ENCODE data around the gene ITCH. TPM values are rescaled to one million over a fixed set of nuclear protein-coding genes. Genes with fewer than 3 reads are reported as not detected.
A peak's percentile ranks its signal among the peaks of the same experiment; 100 is the strongest.

ITCH gene
- total RNA-seq, 1 experiment from 2014 or later, result 63.9 TPM

- DNase-seq (ENCODE audit: low read depth, low spot score), result no peak
- ATAC-seq, result no peak
- TF ChIP-seq POLR2AphosphoS5 (IDR thresholded peaks at IDR 0.05; ENCODE audit: low read depth, low read length), result no peak
- TF ChIP-seq SIN3A (IDR thresholded peaks at IDR 0.05; ENCODE audit: borderline replicate concordance, insufficient read depth, low read depth, low read length), result no peak
- TF ChIP-seq REST (IDR thresholded peaks at IDR 0.05; ENCODE audit: insufficient read depth in 1 of 2, low read depth in 2 of 2, low read length in 1 of 2), result no peak
- no peak for TF ChIP-seq CTCF (IDR thresholded peaks at IDR 0.05)
- no peak for TF ChIP-seq TCF7L2 (IDR thresholded peaks at IDR 0.05; ENCODE audit: low read depth, low read length)
- intact Hi-C loops (cut with micrococcal nuclease; ENCODE audit: unreplicated experiment) (no loop called here), in situ Hi-C loops (cut with HindIII; ENCODE audit: low pct_unique_long_range_greater_than_20kb, low sequenced_read_pairs) (no loop called here)
- Histone ChIP-seq H3K4me3 (ENCODE audit: low read depth in 2 of 2, low read length in 2 of 2) (no peak overlapping the region), H3K27me3 (ENCODE audit: control insufficient read depth, insufficient read depth, low read length) (no peaks in the 10 kb centered on the region), H3K27ac (ENCODE audit: low read length) (peak overlapping the region; percentile 60; the same call in 1 of the 2 replicates), H3K4me1 (ENCODE audit: control insufficient read depth, insufficient read depth, low read length) (peaks cover 26% of the 10 kb centered on the region), H3K9me3 (ENCODE audit: control insufficient read depth, insufficient read depth, low read depth, low read length) (no peaks in the 10 kb centered on the region), H3K36me3 (ENCODE audit: control insufficient read depth, insufficient read depth, low read length) (peaks cover 4% of the 10 kb centered on the region; the same call in 1 of the 2 replicates)
- ChIA-PET CTCF (interaction anchor here (0.6 kb wide), 1 partner anchor 348 kb away, joined by 5 read pairs; no protein-coding TSS in a partner anchor), POLR2A (interaction anchor here (0.8 kb wide), 1 partner anchor 132 kb away, joined by 3 read pairs; no protein-coding TSS in a partner anchor)
- BruUV-seq (replicated peaks), result no TSS peak
Measured at GRCh38 chr20:34374209-34374760, 11.2 kb downstream of the ITCH start.

DNA sequence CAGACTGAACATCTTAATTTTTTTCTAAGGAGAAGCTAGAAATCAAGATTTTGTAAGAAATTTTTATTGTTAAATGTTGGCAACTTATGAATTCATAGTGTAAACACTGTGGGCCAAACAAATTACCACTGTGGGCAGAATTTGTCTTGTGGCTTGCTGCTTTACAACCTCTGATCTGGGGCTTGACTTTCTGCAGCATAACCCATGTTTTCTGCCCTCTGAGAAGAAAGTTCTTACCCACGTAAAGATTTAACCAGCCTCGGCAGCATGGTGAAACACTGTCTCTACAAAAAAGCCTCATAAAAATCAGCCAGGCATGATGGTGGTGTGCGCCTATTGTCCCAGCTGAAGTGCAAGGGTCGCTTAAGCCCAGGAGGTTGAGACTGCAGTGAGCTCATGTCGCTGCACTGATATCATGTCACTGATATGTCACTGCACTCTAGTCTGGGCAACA, 12.9 kb downstream of the ITCH start:
- Histone ChIP-seq H3K4me3 (ENCODE audit: low read depth in 2 of 2, low read length in 2 of 2) (no peak overlapping the region), H3K9me3 (ENCODE audit: control insufficient read depth, insufficient read depth, low read depth, low read length) (no peaks in the 10 kb centered on the region), H3K27ac (ENCODE audit: low read length) (peak overlapping the region; percentile 64), H3K36me3 (ENCODE audit: control insufficient read depth, insufficient read depth, low read length) (no peaks in the 10 kb centered on the region), H3K4me1 (ENCODE audit: control insufficient read depth, insufficient read depth, low read length) (peaks cover 26% of the 10 kb centered on the region), H3K27me3 (ENCODE audit: control insufficient read depth, insufficient read depth, low read length) (no peaks in the 10 kb centered on the region)
- in situ Hi-C loops (cut with HindIII; ENCODE audit: low pct_unique_long_range_greater_than_20kb, low sequenced_read_pairs) (no loop called here), intact Hi-C loops (cut with micrococcal nuclease; ENCODE audit: unreplicated experiment) (loop anchor here (5.0 kb wide), 1 partner anchor 64 kb away; no protein-coding TSS in a partner anchor)
- TF ChIP-seq POLR2AphosphoS5 (IDR thresholded peaks at IDR 0.05; ENCODE audit: low read depth, low read length) (no peak), TCF7L2 (IDR thresholded peaks at IDR 0.05; ENCODE audit: low read depth, low read length) (peak; percentile 60; the same call in 1 of the 2 replicates)
- ATAC-seq (peak; percentile 85), DNase-seq (ENCODE audit: low read depth, low spot score) (no peak)
- ChIA-PET CTCF (interaction anchor here (1.1 kb wide), 1 partner anchor 63 kb away, joined by 6 read pairs; no protein-coding TSS in a partner anchor), POLR2A (no interaction called here)
- no TSS peak for BruUV-seq (replicated peaks)
